HG02763 (cell line): ENCODE data around the gene MBTPS1.

ENCODE experiments used
- ATAC-seq: cut with Tn5 transposase; IDR thresholded peaks from one replicate; pipeline ENCODE4 v1.9.1; 2021; ENCODE audit warnings: mild to moderate bottlenecking, moderate library complexity; ENCODE audit not compliant: unreplicated experiment

MBTPS1 gene

GRCh38 chr16:84040226-84040822, 76.4 kb downstream of the MBTPS1 start:
- no peak for ATAC-seq

- ATAC-seq, result no peak
These were observed 77.0 kb downstream of the MBTPS1 start for GRCh38 chr16:84039696-84040095.

GRCh38 chr16:84038469-84038868, 78.3 kb downstream of the MBTPS1 start:
- no peak for ATAC-seq

- ATAC-seq, result no peak
These were observed 79.7 kb downstream of the MBTPS1 start for GRCh38 chr16:84036982-84037425.

- ATAC-seq, result no peak
These were observed 80.6 kb downstream of the MBTPS1 start for GRCh38 chr16:84036131-84036530.

GRCh38 chr16:84034516-84034915, 82.2 kb downstream of the MBTPS1 start:
- ATAC-seq, result no peak

GRCh38 chr16:84033251-84034195, 83.2 kb downstream of the MBTPS1 start:
- no peak for ATAC-seq

GRCh38 chr16:84032458-84033178, 84.1 kb downstream of the MBTPS1 start:
- ATAC-seq, result no peak

- no peak for ATAC-seq
These were observed 85.2 kb downstream of the MBTPS1 start for GRCh38 chr16:84031556-84031955.

- no peak for ATAC-seq
These were observed 87.3 kb downstream of the MBTPS1 start for GRCh38 chr16:84029297-84030047.

GRCh38 chr16:84027625-84028024, 89.1 kb downstream of the MBTPS1 start:
- ATAC-seq, result no peak

- ATAC-seq, result no peak
These were observed 90.1 kb downstream of the MBTPS1 start for GRCh38 chr16:84026606-84027005.

- ATAC-seq, result no peak
These were observed 91.9 kb downstream of the MBTPS1 start for GRCh38 chr16:84024854-84025253.

- no peak for ATAC-seq
These were observed 94.1 kb downstream of the MBTPS1 start for GRCh38 chr16:84022644-84023043.

GRCh38 chr16:84021488-84021887, 95.3 kb downstream of the MBTPS1 start:
- no peak for ATAC-seq

- no peak for ATAC-seq
These were observed 96.4 kb downstream of the MBTPS1 start for GRCh38 chr16:84020353-84020752.

- no peak for ATAC-seq
These were observed 98.0 kb downstream of the MBTPS1 start for GRCh38 chr16:84018710-84019109.

- ATAC-seq, result no peak
These were observed 100.3 kb downstream of the MBTPS1 start for GRCh38 chr16:84016477-84016876.

- ATAC-seq, result no peak
These were observed 101.3 kb downstream of the MBTPS1 start for GRCh38 chr16:84015399-84015798.

GRCh38 chr16:84014570-84015327, 102.0 kb downstream of the MBTPS1 start:
- ATAC-seq, result no peak
